ENCODE results near the gene SCO2.

DNA sequence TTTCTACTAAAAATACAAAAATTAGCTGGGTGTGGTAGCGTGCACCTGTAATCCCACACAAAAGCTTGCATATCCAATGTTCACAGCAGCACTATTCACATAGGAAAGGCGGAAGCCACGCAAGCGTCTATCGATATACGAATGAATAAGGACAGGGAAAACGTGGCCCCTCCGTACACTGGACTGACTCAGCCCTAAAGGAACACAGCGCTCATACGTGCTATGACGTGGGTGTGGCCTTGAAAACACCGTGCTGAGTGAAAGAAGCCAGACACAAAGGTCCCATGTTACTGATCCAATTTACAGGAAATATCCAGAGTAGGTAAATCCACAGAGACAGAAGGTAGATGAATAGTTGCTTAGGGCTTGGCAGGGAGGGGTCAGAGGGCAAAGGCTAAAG lies 24.9 kb downstream of the SCO2 start:
- TF ChIP-seq ZNF274 (IDR thresholded peaks at IDR 0.05; ENCODE audit: low read depth, low read length) (no peak), SUZ12 (IDR thresholded peaks at IDR 0.05; ENCODE audit: extremely low read depth, insufficient read depth, insufficient read length) (no peak)

Data from NT2/D1 (cell line).